Measurements from ENCODE around the gene UBTD2. TPM values are rescaled to one million over a fixed set of nuclear protein-coding genes. Genes with fewer than 3 reads are reported as not detected.

Gene UBTD2
- total RNA-seq, 1 donor from 2014 or later, result 15.8 TPM

- intact Hi-C loops (cut with DNase I), result no loop called here
- H3K4me1 ChIP-seq, result no peaks in the 10 kb centered on the region
- no peak overlapping the region for H3K4me3 ChIP-seq
- no peaks in the 10 kb centered on the region for H3K36me3 ChIP-seq
- no peak overlapping the region for H3K27ac ChIP-seq
- H3K9me3 ChIP-seq, result no peaks in the 10 kb centered on the region
- DNase-seq, result no peak
- no peaks in the 10 kb centered on the region for H3K27me3 ChIP-seq (ENCODE audit: low read depth)
- ATAC-seq, result no peak
- TF ChIP-seq CTCF (IDR thresholded peaks at IDR 0.05), result no peak
These were observed 27.5 kb upstream of the UBTD2 start for GRCh38 chr5:172311026-172311425.

GRCh38 chr5:172305380-172305779, 21.8 kb upstream of the UBTD2 start:
- Histone ChIP-seq H3K9me3 (peaks cover 3% of the 10 kb centered on the region), H3K27me3 (ENCODE audit: low read depth) (no peaks in the 10 kb centered on the region), H3K4me1 (no peaks in the 10 kb centered on the region), H3K36me3 (no peaks in the 10 kb centered on the region), H3K27ac (no peak overlapping the region), H3K4me3 (no peak overlapping the region)
- ATAC-seq (no peak), DNase-seq (no peak)
- intact Hi-C loops (cut with DNase I), result no loop called here
- TF ChIP-seq CTCF (IDR thresholded peaks at IDR 0.05), result no peak

GRCh38 chr5:172303572-172304335, 20.2 kb upstream of the UBTD2 start:
- no peaks in the 10 kb centered on the region for H3K27me3 ChIP-seq (ENCODE audit: low read depth)
- DNase-seq (no peak), ATAC-seq (no peak)
- no peak for TF ChIP-seq CTCF (IDR thresholded peaks at IDR 0.05)
- H3K9me3 ChIP-seq, result peaks cover 3% of the 10 kb centered on the region
- intact Hi-C loops (cut with DNase I), result no loop called here
- no peak overlapping the region for H3K27ac ChIP-seq
- H3K4me3 ChIP-seq, result no peak overlapping the region
- no peaks in the 10 kb centered on the region for H3K4me1 ChIP-seq
- no peaks in the 10 kb centered on the region for H3K36me3 ChIP-seq

- no peak overlapping the region for H3K4me3 ChIP-seq
- no peak for ATAC-seq
- H3K36me3 ChIP-seq, result no peaks in the 10 kb centered on the region
- H3K4me1 ChIP-seq, result no peaks in the 10 kb centered on the region
- no peak overlapping the region for H3K27ac ChIP-seq
- DNase-seq, result no peak
- H3K27me3 ChIP-seq (ENCODE audit: low read depth), result no peaks in the 10 kb centered on the region
- H3K9me3 ChIP-seq, result peaks cover 3% of the 10 kb centered on the region
- intact Hi-C loops (cut with DNase I), result no loop called here
- TF ChIP-seq CTCF (IDR thresholded peaks at IDR 0.05), result no peak
These were observed 19.6 kb upstream of the UBTD2 start for GRCh38 chr5:172303162-172303561.

GRCh38 chr5:172302047-172302710, 18.6 kb upstream of the UBTD2 start:
- H3K27ac ChIP-seq, result no peak overlapping the region
- ATAC-seq (no peak), DNase-seq (no peak)
- no peak overlapping the region for H3K4me3 ChIP-seq
- H3K4me1 ChIP-seq, result no peaks in the 10 kb centered on the region
- H3K27me3 ChIP-seq (ENCODE audit: low read depth), result no peaks in the 10 kb centered on the region
- no peaks in the 10 kb centered on the region for H3K36me3 ChIP-seq
- no peak for TF ChIP-seq CTCF (IDR thresholded peaks at IDR 0.05)
- peaks cover 3% of the 10 kb centered on the region for H3K9me3 ChIP-seq
- intact Hi-C loops (cut with DNase I), result no loop called here

Data from lower lobe of right lung (tissue), 2 donors.